GM18508 (cell line): Measurements from ENCODE around the gene ADGRA1.
"Not testable (repeated sequence)": the region's sequence is repeated elsewhere in the genome, so short reads cannot be mapped to it uniquely, and the experiment has no call there.

Experiments
- ATAC-seq: cut with Tn5 transposase; IDR thresholded peaks from one replicate; pipeline ENCODE4 v1.9.1; 2021; ENCODE audit warnings: moderate number of reproducible peaks; ENCODE audit not compliant: insufficient read depth, unreplicated experiment

The ADGRA1 gene

GRCh38 chr10:133139551-133140065 lies 51.9 kb downstream of the ADGRA1 start:
- no peak for ATAC-seq

GRCh38 chr10:133140417-133141143 lies 52.9 kb downstream of the ADGRA1 start:
- ATAC-seq = no peak

DNA sequence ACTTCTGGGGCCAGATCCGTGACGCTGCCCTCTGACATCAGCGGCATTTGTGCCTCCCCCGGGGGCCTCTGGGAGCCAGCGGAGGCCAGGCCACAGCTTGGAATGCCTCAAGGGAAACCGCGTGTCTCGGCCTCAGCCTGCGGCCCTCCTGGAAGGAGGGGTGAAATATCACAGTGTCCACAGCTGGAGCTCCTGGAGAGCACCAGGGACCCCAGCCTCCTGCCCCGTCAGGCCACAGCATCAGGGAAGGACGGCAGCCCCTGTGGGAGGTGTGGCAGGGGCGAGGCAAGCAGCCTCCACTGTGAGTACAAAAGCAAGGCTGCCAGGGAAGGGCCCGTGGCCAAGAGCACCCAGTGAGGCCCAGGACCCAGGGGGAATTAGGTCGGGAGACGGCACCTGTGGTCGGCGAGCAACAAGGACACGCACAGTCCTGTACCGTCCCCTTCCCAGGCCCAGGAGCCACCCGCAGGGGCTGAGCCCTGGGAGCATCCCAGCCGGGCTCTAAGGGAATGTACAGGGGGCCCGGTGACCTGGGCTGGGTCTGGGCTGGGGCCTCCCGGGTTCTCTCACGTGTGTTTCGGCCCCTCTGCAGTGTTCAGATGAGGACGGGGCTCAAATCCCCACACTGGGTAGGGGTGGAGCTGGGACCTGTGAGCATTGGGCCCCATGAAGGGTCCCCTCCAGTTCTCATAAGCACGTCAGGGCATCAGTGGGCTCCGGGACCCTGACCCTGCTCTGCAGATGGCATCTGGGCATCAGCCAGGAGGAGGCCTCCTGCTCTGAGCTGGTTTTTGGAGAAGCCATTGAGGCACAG lies 53.6 kb downstream of the ADGRA1 start:
- ATAC-seq = no peak

DNA sequence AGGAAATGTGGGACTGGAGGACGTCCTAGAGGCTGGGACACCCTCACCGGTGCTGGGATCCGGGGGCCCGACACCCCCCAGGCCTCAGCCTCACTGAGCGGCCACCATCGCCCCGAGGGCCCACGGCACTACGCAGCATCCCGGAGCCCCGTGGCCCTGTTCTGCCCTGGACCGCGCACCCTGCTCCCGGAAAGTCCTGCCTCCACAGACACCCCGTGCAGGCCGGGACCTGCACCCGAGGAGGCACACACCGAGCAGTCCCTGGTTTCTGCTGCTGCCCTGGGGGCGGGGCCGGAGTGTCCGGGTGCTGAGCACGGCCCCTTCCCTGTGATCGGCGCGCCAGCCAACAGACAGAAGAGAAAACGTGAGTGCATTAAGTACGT lies 54.2 kb downstream of the ADGRA1 start:
- no peak for ATAC-seq

DNA sequence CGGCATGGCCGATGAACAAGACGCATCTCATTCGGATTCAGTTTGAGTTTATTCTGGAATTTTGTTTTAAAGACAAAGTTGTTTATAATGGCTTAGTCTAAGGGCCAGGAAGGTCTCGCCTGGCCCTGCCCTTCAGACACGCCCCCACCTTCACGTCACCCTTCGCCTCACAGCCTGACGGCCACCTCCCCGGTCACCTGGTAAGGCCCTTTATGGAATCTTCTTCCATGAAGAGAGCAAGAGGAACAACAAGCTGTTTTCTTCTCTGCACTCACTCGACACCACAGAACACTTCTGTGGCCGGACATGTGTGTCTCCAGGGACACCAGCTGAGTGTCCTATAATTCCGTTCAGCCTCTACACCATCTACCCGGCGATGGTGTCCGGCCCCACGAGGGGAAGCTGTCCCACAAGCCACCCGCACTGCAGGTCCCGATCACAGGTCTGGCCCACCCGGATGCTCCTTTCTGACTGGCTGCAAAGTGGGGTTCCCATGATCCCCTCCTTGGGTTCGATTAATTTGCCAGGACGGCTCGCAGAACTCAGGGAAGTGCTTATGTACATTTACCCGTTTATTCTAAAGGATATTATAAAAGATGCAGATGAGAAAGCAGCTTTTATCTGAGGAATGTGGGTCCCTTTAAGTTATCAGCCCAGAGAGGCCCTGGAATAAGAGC lies 54.9 kb downstream of the ADGRA1 start:
- no peak for ATAC-seq

GRCh38 chr10:133143200-133143533 lies 55.4 kb downstream of the ADGRA1 start:
- no peak for ATAC-seq

GRCh38 chr10:133143546-133143945 lies 55.8 kb downstream of the ADGRA1 start:
- no peak for ATAC-seq

DNA sequence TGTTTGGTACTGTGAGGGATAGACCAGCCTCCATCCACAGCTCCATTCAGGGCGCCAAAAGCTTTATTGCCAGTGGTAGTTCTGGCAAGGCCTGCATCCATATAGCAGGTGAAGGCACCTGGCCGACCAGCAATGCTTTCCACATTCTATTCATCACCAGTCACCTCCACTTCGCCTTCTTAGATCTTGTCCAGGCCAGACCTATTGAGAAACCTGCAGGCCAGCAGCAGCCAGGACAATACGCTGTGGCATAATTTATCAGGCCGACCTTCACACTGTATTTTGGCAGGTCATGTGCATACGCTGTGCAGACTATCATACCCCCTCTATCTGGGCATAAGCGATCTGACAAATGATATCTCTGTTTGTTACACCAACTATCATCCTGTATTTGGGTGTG lies 57.0 kb downstream of the ADGRA1 start:
- no peak for ATAC-seq

GRCh38 chr10:133150226-133150625 lies 62.5 kb downstream of the ADGRA1 start:
- no peak for ATAC-seq

- no peak for ATAC-seq
Observed at GRCh38 chr10:133150656-133151055, 62.9 kb downstream of the ADGRA1 start.

GRCh38 chr10:133151071-133151470 lies 63.3 kb downstream of the ADGRA1 start:
- not testable (repeated sequence) for ATAC-seq

DNA sequence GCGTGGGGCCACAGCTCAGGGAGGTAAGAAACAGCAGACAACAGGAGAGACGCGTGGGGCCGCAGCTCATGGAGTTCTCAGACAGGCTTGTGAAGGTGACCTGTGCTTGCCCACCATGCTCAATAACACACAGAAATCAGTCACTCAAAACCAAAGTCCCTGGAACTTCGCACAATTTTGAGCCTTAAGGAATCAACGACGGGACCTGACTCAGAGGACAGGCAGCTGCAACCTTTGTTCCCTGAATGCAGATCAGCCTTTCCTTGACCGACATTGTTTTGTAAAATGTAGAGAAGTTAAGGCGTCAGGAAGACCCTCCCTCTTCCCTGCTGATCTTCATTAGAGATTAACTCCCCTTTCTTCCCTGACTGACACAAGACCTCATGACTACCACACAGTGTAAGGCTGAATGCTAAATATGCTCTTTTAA lies 63.8 kb downstream of the ADGRA1 start:
- ATAC-seq = no peak

- no peak for ATAC-seq
Observed at GRCh38 chr10:133154411-133154810, 66.7 kb downstream of the ADGRA1 start.

DNA sequence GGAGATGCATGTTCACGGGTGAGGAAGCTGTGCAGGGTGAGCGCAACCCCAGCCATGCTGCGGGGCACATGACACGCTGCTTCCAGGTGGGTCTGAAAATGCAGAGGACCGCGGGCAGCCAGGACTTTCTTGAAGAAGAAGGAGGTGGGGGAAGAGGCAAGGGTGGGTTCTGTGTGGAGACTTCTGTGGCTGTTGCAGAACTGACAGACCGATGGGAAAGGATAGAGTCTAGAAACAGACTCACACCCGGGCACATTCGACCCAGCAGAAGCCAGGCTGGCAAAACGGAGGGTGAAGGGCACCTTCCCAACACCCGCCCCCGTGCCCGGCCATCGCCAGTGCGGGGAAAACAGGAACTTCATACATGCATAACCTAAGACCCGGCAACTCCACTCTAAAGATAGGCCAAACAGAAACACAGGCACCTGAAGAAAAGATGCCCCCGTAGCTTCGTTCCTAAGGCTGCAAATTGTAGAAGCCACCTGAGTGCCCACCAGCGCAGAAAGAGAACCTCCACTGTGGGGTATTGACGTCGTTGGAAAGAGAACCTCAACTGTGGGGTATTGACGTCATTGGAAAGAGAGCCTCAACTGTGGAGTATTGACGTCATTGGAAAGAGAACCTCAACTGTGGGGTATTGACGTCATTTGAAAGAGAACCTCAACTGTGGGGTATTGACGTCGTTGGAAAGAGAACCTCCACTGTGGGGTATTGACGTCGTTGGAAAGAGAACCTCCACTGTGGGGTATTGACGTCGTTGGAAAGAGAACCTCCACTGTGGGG lies 67.5 kb downstream of the ADGRA1 start:
- no peak for ATAC-seq

- ATAC-seq = no peak
Observed at GRCh38 chr10:133156674-133157579, 69.2 kb downstream of the ADGRA1 start.

- no peak for ATAC-seq
Observed at GRCh38 chr10:133157662-133158436, 70.1 kb downstream of the ADGRA1 start.

DNA sequence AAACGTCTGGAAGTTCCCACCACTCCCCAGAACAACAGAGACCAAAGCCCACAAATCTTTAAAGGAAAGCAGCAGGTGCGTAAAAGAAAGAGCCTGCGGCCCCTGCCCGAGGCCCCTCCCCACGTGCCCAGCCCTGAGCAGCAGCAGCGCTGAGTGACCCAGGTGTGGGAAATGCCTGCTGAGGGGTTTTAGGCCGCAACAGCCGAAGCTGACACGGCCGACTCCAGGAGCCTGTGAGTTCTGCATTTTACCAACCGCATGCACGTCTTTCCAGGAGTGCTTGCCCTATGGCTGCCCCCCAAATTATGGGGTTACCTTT lies 70.7 kb downstream of the ADGRA1 start:
- no peak for ATAC-seq

DNA sequence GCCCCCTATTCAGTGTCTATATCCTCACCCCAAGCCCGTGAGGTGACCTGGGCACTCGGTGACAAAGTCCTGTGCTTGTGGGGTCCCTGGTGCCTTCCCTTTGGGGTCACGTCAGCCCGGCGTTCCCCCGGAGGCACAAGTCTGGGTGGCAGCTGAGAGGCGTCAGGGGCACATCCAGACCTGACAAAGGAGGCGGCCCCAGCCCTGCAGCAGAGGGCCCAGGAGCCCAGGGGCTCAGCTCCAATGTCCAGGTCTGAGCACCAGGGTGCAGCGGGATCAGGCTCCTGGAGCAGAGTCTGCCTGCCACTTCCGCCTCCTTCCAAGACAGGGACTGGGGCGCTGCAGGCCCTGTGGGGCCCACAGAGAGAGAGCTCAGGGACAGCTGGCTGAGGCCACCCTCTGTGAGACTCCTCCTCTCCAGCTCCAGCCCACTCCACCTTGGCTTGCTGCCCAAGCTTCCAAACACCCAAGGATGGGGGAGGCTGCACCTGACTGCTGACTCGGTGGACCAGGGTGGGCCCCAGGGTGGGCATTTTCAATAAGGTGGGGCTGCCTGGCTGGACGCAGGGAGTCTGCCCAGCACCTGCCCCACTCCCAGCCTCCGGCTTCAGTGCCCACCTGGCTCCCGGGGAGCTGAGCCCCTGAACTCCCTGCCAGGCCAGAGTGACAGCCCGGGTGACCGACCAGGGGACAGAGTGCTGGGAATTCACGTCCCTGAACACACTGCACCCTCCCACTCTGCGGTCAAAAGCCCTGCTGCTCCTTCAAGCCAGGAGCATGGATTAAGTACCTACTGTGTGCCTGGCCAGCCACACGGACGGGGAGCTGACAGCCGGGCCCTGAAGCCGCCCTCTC lies 71.3 kb downstream of the ADGRA1 start:
- no peak for ATAC-seq
